Measurements from ENCODE around the gene MC1R. TPM values are rescaled to one million over a fixed set of nuclear protein-coding genes. Genes with fewer than 3 reads are reported as not detected.
"Not testable (repeated sequence)": the region's sequence is repeated elsewhere in the genome, so short reads cannot be mapped to it uniquely, and the experiment has no call there.

The MC1R gene
- polyA plus RNA-seq, 3 donors: 0.21 to 3.9 TPM; not detected in 1

DNA sequence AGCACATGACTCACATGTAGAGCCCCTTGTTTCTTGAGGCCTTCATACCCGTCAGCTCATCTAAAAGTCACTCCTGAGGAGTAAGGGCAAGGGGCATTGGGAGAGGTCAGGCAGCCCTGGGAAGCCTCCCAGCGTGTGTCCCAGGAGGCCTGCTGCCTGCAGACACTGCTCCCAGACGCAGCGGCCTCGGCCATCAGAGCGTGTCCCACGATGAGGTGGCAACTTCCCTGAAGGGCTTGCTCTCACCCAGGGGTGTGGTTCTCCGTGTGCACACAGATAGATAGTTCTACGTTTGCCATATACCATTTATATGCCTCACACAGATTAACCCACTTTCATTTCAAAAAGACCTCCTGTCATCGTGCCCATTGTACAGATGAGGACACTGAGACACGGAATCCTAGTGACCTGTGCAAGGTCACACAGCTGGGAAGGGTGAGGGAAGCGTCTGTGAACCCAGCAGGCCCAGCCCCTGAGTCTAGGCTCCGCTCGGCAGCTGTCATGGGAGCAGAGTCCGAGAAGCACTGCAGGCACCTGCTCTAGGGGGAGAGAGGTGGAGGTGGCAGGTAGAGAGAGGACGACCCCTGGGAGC lies 12.7 kb downstream of the MC1R start:
- Mint-ChIP-seq H3K36me3 (no peaks in the 10 kb centered on the region), H3K4me3 (no peak overlapping the region), H3K4me1 (peaks cover 2% of the 10 kb centered on the region), H3K27me3 (ENCODE audit: low read depth in 3 of 3) (peaks cover 9 to 22% (median 21%) of the 10 kb centered on the region in 3 donors), H3K27ac (no peak overlapping the region), H3K9me3 (peaks cover 0 to 5% (median 0%) of the 10 kb centered on the region in 7 donors)
- DNase-seq: no peak
- Histone ChIP-seq H3K4me3 (replicated peaks in 1 of 3; ENCODE audit: low read depth in 2 of 3, low read length in 3 of 3) (no peak overlapping the region), H3K27ac (ENCODE audit: low read depth in 1 of 2, low read length in 2 of 2) (no peak overlapping the region), H3K4me2 (replicated peaks; ENCODE audit: extremely low read depth, low read length, poor library complexity, severe bottlenecking) (no peak overlapping the region), H2AFZ (ENCODE audit: insufficient read depth, low read depth, low read length, poor library complexity, severe bottlenecking) (no peak overlapping the region), H3K9me3 (replicated peaks in 1 of 2; ENCODE audit: control insufficient read depth in 1 of 2, insufficient read depth in 1 of 2, low read length in 2 of 2) (no peaks in the 10 kb centered on the region), H4K20me1 (ENCODE audit: insufficient read depth, low read length) (no peaks in the 10 kb centered on the region), H3K9ac (ENCODE audit: insufficient read depth, low read length, poor library complexity, severe bottlenecking) (no peak overlapping the region), H3K27me3 (ENCODE audit: control insufficient read depth in 2 of 2, insufficient read depth in 2 of 2, low read length in 2 of 2) (no peaks in the 10 kb centered on the region), H3K4me1 (ENCODE audit: control insufficient read depth in 1 of 2, insufficient read depth in 2 of 2, low read length in 2 of 2) (peaks cover 1 to 4% of the 10 kb centered on the region in 2 donors), H3K36me3 (replicated peaks in 1 of 2; ENCODE audit: control insufficient read depth in 1 of 2, insufficient read depth in 2 of 2, low read length in 2 of 2) (no peaks in the 10 kb centered on the region), H3K79me2 (ENCODE audit: insufficient read depth, low read length) (no peaks in the 10 kb centered on the region)
- TF ChIP-seq CTCF (IDR thresholded peaks at IDR 0.05): no peak
- intact Hi-C loops (cut with micrococcal nuclease): no loop called here
- 90% methylated on average over 13 of the region's 16 CpGs for WGBS (ENCODE audit: insufficient coverage)

DNA sequence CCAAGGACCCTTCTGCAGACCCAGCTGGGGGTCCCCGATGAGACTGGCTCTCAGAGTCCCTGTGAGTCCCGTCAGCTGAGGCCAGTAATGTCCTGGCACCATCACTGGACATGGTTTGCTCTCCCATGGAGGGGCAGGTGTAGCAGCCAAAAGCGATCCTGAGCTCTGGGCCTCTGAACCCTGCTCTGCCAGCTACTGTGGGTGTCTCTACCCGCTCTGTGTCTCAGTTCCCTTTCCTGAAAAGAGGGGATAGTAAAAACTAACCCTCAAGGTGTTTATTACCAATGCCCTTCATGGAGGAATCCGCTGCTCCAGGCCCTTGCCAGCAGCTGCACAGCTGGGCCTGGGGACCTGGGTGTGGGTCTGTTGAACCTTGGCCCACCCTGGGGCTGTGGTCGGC lies 13.3 kb downstream of the MC1R start:
- no peaks in the 10 kb centered on the region for H3K9me3 ChIP-seq (replicated peaks in 1 of 2; ENCODE audit: control insufficient read depth in 1 of 2, insufficient read depth in 1 of 2, low read length in 2 of 2)
- H3K9ac ChIP-seq (ENCODE audit: insufficient read depth, low read length, poor library complexity, severe bottlenecking): no peak overlapping the region
- Mint-ChIP-seq H3K27ac (peak overlapping the region in 1 of 7 donors; percentile 62), H3K4me1 (no peaks in the 10 kb centered on the region), H3K27me3 (ENCODE audit: low read depth in 3 of 3) (peaks cover 6 to 18% (median 17%) of the 10 kb centered on the region in 3 donors), H3K4me3 (no peak overlapping the region), H3K9me3 (peaks cover 0 to 5% (median 0%) of the 10 kb centered on the region in 7 donors), H3K36me3 (no peaks in the 10 kb centered on the region)
- intact Hi-C loops (cut with micrococcal nuclease): no loop called here
- no peak for TF ChIP-seq CTCF (IDR thresholded peaks at IDR 0.05)
- H2AFZ ChIP-seq (ENCODE audit: insufficient read depth, low read depth, low read length, poor library complexity, severe bottlenecking): no peak overlapping the region
- H3K4me2 ChIP-seq (replicated peaks; ENCODE audit: extremely low read depth, low read length, poor library complexity, severe bottlenecking): no peak overlapping the region
- no peak overlapping the region for H3K27ac ChIP-seq (ENCODE audit: low read depth in 1 of 2, low read length in 2 of 2)
- H3K36me3 ChIP-seq (replicated peaks in 1 of 2; ENCODE audit: control insufficient read depth in 1 of 2, insufficient read depth in 2 of 2, low read length in 2 of 2): no peaks in the 10 kb centered on the region
- WGBS (ENCODE audit: insufficient coverage): 91% methylated on average over 4 of the region's 6 CpGs
- DNase-seq: no peak
- no peaks in the 10 kb centered on the region for H3K79me2 ChIP-seq (ENCODE audit: insufficient read depth, low read length)
- H3K4me1 ChIP-seq (ENCODE audit: control insufficient read depth in 1 of 2, insufficient read depth in 2 of 2, low read length in 2 of 2): no peaks in the 10 kb centered on the region
- no peak overlapping the region for H3K4me3 ChIP-seq (replicated peaks in 1 of 3; ENCODE audit: low read depth in 2 of 3, low read length in 3 of 3)
- H3K27me3 ChIP-seq (ENCODE audit: control insufficient read depth in 2 of 2, insufficient read depth in 2 of 2, low read length in 2 of 2): no peaks in the 10 kb centered on the region
- no peaks in the 10 kb centered on the region for H4K20me1 ChIP-seq (ENCODE audit: insufficient read depth, low read length)

- H3K27me3 ChIP-seq (ENCODE audit: control insufficient read depth in 2 of 2, insufficient read depth in 2 of 2, low read length in 2 of 2); H3K4me1 Mint-ChIP-seq; H3K79me2 ChIP-seq (ENCODE audit: insufficient read depth, low read length); H4K20me1 ChIP-seq (ENCODE audit: insufficient read depth, low read length); H3K4me2 ChIP-seq (replicated peaks; ENCODE audit: extremely low read depth, low read length, poor library complexity, severe bottlenecking); H3K27ac ChIP-seq (ENCODE audit: low read depth in 1 of 2, low read length in 2 of 2); intact Hi-C loops (cut with micrococcal nuclease); H2AFZ ChIP-seq (ENCODE audit: insufficient read depth, low read depth, low read length, poor library complexity, severe bottlenecking); H3K36me3 Mint-ChIP-seq; H3K9me3 ChIP-seq (replicated peaks in 1 of 2; ENCODE audit: control insufficient read depth in 1 of 2, insufficient read depth in 1 of 2, low read length in 2 of 2); DNase-seq; H3K36me3 ChIP-seq (replicated peaks in 1 of 2; ENCODE audit: control insufficient read depth in 1 of 2, insufficient read depth in 2 of 2, low read length in 2 of 2); H3K4me3 ChIP-seq (replicated peaks in 1 of 3; ENCODE audit: low read depth in 2 of 3, low read length in 3 of 3); H3K4me3 Mint-ChIP-seq; H3K4me1 ChIP-seq (ENCODE audit: control insufficient read depth in 1 of 2, insufficient read depth in 2 of 2, low read length in 2 of 2); H3K9me3 Mint-ChIP-seq; H3K9ac ChIP-seq (ENCODE audit: insufficient read depth, low read length, poor library complexity, severe bottlenecking); H3K27ac Mint-ChIP-seq: not testable (repeated sequence)
- peaks cover 5 to 11% (median 10%) of the 10 kb centered on the region in 3 donors for H3K27me3 Mint-ChIP-seq (ENCODE audit: low read depth in 3 of 3)
- WGBS (ENCODE audit: insufficient coverage): 97% methylated on average over 21 of the region's 29 CpGs
Measured at GRCh38 chr16:89934019-89934418, 15.4 kb downstream of the MC1R start.

All from CD14-positive monocyte (primary cell).